Measurements from ENCODE around the gene FAM120B.

GRCh38 chr6:170416303-170416702 lies 109.7 kb downstream of the FAM120B start:
- TF ChIP-seq POLR2A (IDR thresholded peaks at IDR 0.05; ENCODE audit: low read depth, low read length): no peak
- TF ChIP-seq POLR2AphosphoS5 (IDR thresholded peaks at IDR 0.05; ENCODE audit: low read depth, low read length): no peak
- TF ChIP-seq TAF1 (IDR thresholded peaks at IDR 0.05; ENCODE audit: low read depth, low read length): no peak
- no peak for TF ChIP-seq SPI1 (IDR thresholded peaks at IDR 0.05; ENCODE audit: low read depth, low read length)
